HG03108 (cell line): ENCODE data around the gene TNFRSF1A.
"Not testable (repeated sequence)": the region's sequence is repeated elsewhere in the genome, so short reads cannot be mapped to it uniquely, and the experiment has no call there.

Source experiments
- ATAC-seq: cut with Tn5 transposase; IDR thresholded peaks from one replicate; pipeline ENCODE4 v1.9.1; 2021; ENCODE audit warnings: moderate library complexity; ENCODE audit not compliant: unreplicated experiment

Gene TNFRSF1A

GRCh38 chr12:6358881-6359280 is 17.0 kb upstream of the TNFRSF1A start:
- ATAC-seq, result no peak

DNA sequence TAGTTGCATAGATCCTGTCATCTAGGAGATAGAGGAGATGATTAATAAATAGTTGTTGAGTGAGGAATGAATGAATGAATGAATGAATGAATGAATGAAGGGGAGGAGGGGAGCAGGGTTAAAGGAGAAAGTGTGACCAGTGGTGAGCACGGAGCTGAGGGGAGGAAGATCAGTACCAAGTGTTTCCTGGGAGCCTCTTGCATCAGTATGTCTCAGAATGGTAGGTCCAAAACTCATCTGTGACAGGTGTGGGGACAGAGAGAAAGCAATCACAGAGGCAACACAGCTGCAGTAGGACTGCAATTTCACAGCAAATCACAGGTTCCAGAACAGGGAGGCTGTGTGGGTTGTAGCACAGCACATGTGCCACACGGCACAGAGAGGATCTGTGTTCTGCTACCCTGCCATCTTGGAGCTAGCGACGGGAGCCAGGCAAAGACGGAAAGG is 14.5 kb upstream of the TNFRSF1A start:
- no peak for ATAC-seq

- no peak for ATAC-seq
These were observed 13.9 kb upstream of the TNFRSF1A start for GRCh38 chr12:6355491-6356373.

GRCh38 chr12:6354495-6355393 is 12.9 kb upstream of the TNFRSF1A start:
- no peak for ATAC-seq

- no peak for ATAC-seq
These were observed 10.6 kb upstream of the TNFRSF1A start for GRCh38 chr12:6352193-6353173.

- ATAC-seq, result no peak
These were observed 9.7 kb upstream of the TNFRSF1A start for GRCh38 chr12:6351622-6352021.

- ATAC-seq, result no peak
These were observed 5.8 kb upstream of the TNFRSF1A start for GRCh38 chr12:6347367-6348338.

- ATAC-seq, result no peak
These were observed 5.1 kb upstream of the TNFRSF1A start for GRCh38 chr12:6346942-6347341.

- ATAC-seq, result no peak
These were observed 4.5 kb upstream of the TNFRSF1A start for GRCh38 chr12:6346235-6346832.

GRCh38 chr12:6345319-6346091 is 3.6 kb upstream of the TNFRSF1A start:
- no peak for ATAC-seq

DNA sequence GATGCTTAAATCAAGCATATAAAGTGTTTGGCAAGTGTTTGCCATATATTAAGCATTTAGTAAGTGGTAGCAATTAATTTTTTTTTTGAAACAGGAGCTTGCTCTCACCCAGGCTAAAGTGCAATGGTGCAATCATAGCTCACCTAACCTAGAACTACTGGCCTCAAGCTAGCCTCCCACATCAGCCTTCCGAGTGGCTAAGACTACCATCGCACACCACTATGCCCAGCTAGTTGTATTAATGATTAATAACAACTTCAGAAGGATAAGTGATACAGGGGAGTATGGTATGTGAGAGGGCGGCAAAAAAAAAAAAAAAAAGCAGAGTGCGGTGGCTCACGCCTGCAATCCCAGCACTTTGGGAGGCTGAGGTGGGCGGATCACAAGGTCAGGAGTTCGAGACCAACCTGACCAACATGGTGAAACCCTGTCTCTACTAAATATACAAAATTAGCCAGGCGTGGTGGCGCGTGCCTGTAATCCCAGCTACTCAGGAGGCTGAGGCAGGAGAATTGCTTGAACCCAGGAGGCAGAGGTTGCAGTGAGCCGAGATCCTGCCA is 2.3 kb upstream of the TNFRSF1A start:
- not testable (repeated sequence) for ATAC-seq

GRCh38 chr12:6343518-6343917 is 1.6 kb upstream of the TNFRSF1A start:
- no peak for ATAC-seq

DNA sequence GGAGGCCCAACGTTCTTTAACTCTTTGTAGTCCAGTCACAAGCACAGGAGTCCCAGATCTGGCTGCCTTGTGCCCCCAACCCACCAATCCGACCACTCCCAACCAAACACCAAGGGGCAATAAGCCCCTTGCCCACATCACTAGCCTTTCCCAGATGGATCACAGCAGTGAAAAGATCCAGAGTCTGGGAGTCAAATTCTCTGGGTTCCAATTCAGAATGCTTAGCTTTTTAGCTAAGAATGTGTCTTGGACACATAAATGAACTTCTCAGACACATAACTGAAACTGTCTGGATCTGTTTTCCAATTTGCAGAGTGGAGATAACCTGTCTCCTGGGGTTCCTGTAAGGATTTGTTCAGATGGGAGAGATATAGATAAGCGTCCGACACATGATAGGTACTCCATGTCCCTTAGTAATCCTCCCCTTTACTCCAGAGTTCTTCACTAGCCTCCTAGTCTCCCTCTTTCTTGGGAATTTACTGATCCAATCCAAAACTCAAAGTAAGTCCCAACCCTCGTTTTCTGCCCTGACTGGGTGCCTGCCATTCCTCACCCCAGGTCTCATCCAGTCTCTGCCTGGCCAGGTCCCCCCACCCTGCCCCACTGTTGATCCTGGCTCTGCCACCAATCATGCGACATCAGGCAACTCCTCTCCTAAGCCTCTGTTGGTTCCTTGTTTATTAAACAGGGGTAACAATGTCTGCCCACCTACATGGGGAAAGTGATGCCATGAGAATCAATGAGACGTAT is 439 bp upstream of the TNFRSF1A start:
- no peak for ATAC-seq

GRCh38 chr12:6340745-6341416 is 995 bp downstream of the TNFRSF1A start:
- ATAC-seq, result no peak

GRCh38 chr12:6340032-6340638 is 1.7 kb downstream of the TNFRSF1A start:
- no peak for ATAC-seq

GRCh38 chr12:6338955-6339354 is 2.9 kb downstream of the TNFRSF1A start:
- no peak for ATAC-seq
